ENCODE measurements around the gene FNDC10. TPM values are rescaled to one million over a fixed set of nuclear protein-coding genes. Genes with fewer than 3 reads are reported as not detected.

Gene FNDC10
- total RNA-seq, 4 donors from 2014 or later, result 1.5 to 4.6 (median 3.7) TPM

DNA sequence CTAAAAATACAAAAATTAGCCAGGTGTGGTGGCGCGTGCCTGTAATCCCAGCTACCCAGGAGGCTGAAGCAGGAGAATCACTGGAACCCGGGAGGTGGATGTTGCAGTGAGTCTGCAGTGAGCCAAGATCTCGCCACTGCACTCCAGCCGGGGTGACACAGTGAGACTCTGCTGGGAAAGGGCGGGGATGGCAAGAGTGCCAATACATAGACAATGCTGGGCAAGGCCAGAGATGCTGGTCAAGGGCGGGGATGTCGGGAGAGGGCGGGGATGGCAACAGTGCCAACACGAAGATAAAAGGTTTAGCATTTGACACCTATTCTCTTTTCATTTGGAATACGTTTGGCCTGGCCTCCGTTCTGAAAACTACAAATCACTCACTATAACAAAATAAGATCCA lies 36.2 kb downstream of the FNDC10 start:
- Histone ChIP-seq H3K27me3 (no peaks in the 10 kb centered on the region), H3K36me3 (peaks cover 0 to 38% (median 16%) of the 10 kb centered on the region in 4 donors), H3K4me3 (no peak overlapping the region), H3K4me1 (peaks cover 0 to 9% (median 2%) of the 10 kb centered on the region in 4 donors), H3K9me3 (no peaks in the 10 kb centered on the region), H3K27ac (no peak overlapping the region)
- whole genome bisulfite sequencing, 2 donors (ENCODE audit: low coverage in 1 of 2), result 84 to 88% methylated on average over 8 to 12 of the region's 12 CpGs
- in situ Hi-C loops (cut with MboI; ENCODE audit: low pct_ligation_motif_present in 1 of 4, low pct_unique_long_range_greater_than_20kb in 1 of 4, low sequenced_read_pairs in 3 of 4), result no loop called here
- TF ChIP-seq POLR2A (IDR thresholded peaks at IDR 0.05) (no peak), EP300 (IDR thresholded peaks at IDR 0.05; ENCODE audit: low read depth) (no peak), POLR2AphosphoS5 (IDR thresholded peaks at IDR 0.05) (no peak)
- TF ChIP-seq, protein P1, sequence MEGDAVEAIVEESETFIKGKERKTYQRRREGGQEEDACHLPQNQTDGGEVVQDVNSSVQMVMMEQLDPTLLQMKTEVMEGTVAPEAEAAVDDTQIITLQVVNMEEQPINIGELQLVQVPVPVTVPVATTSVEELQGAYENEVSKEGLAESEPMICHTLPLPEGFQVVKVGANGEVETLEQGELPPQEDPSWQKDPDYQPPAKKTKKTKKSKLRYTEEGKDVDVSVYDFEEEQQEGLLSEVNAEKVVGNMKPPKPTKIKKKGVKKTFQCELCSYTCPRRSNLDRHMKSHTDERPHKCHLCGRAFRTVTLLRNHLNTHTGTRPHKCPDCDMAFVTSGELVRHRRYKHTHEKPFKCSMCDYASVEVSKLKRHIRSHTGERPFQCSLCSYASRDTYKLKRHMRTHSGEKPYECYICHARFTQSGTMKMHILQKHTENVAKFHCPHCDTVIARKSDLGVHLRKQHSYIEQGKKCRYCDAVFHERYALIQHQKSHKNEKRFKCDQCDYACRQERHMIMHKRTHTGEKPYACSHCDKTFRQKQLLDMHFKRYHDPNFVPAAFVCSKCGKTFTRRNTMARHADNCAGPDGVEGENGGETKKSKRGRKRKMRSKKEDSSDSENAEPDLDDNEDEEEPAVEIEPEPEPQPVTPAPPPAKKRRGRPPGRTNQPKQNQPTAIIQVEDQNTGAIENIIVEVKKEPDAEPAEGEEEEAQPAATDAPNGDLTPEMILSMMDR (IDR thresholded peaks at IDR 0.05), result no peak
- no peak for DNase-seq
- intact Hi-C loops (cut with DNase I; ENCODE audit: low total_unique reads), result no loop called here

DNA sequence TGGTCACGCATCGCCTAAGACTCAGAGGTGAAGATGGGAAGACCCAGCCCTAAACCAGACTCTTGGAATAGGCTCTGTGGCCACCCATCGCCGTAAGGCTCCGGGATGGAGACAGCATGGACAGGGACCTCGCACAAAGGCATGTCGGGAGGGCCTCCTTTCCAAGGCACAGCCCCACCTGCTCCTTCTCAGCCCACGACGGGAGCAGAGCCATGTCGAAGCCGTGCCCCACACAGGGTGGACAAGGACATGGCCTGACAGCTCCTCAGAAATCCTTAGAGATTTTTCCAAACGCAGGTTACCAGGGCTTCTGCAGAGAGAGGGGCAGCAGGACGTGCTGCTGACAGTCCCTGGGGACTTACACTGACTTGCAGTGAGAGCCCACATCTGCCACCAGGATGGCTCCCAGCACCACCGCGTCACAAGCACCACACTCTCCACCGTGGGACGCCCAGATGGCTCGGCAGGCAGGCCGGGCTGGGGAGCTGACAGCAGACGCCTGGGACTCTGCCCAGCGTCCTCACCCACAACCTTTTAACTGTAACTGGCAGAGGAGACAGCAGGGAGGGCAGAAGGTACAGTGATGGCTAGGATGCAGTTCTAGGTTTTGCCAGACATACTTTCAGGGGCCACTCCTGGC lies 37.3 kb downstream of the FNDC10 start:
- in situ Hi-C loops (cut with MboI; ENCODE audit: low pct_ligation_motif_present in 1 of 4, low pct_unique_long_range_greater_than_20kb in 1 of 4, low sequenced_read_pairs in 3 of 4) (no loop called here), intact Hi-C loops (cut with DNase I; ENCODE audit: low total_unique reads) (no loop called here)
- Histone ChIP-seq H3K4me1 (no peaks in the 10 kb centered on the region), H3K36me3 (peaks cover 0 to 38% (median 16%) of the 10 kb centered on the region in 4 donors), H3K9me3 (no peaks in the 10 kb centered on the region), H3K4me3 (no peak overlapping the region), H3K27ac (no peak overlapping the region), H3K27me3 (no peaks in the 10 kb centered on the region)
- no peak for DNase-seq
- WGBS, 2 donors (ENCODE audit: low coverage in 1 of 2), result 92% methylated on average over 16 of the region's 21 CpGs; no CpG with 5 or more reads in 1 of the 2 donors
- TF ChIP-seq POLR2AphosphoS5 (IDR thresholded peaks at IDR 0.05) (no peak), POLR2A (IDR thresholded peaks at IDR 0.05) (no peak), EP300 (IDR thresholded peaks at IDR 0.05; ENCODE audit: low read depth) (no peak)
- TF ChIP-seq, protein P1 (IDR thresholded peaks at IDR 0.05), result no peak

DNA sequence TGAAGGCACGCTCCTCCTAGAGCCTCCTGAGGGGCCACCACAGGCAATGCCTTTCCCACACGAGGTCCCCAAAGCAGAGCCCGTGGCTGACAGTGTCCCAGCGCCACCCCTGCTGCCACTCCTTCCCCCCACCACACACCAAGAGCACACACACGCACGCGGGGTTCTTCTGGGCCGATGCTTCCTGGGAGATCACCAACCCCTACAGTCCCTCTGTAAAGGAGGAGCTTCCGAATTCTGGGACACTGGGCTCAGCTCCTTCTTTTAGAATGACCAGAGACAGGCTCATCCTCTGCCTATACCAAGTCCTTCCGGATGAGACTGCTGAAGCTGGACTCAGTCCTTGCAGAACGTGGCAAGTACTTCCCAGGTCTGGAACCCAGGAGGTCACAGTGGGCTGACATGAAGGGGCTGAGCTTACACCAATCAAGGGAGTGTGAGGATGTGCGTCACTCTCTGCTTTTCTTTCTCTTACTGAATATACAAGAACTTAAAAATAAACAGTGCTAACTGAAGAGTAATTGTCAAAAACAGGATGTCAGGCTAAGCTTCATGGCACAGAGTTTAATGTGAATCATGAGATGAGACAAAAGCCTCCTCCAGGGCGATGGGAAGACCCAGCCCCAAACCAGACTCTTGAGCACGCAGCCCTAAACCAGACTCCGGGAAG lies 38.0 kb downstream of the FNDC10 start:
- no peak for DNase-seq
- 91 to 100% methylated on average over 2 to 15 of the region's 15 CpGs for WGBS, 2 donors (ENCODE audit: low coverage in 1 of 2)
- Histone ChIP-seq H3K9me3 (no peaks in the 10 kb centered on the region), H3K4me1 (no peaks in the 10 kb centered on the region), H3K4me3 (no peak overlapping the region), H3K36me3 (peaks cover 0 to 38% (median 16%) of the 10 kb centered on the region in 4 donors), H3K27me3 (no peaks in the 10 kb centered on the region), H3K27ac (no peak overlapping the region)
- no peak for TF ChIP-seq POLR2A (IDR thresholded peaks at IDR 0.05)
- TF ChIP-seq, protein P1 (IDR thresholded peaks at IDR 0.05), result no peak
- TF ChIP-seq POLR2AphosphoS5 (IDR thresholded peaks at IDR 0.05), result no peak
- no peak for TF ChIP-seq EP300 (IDR thresholded peaks at IDR 0.05; ENCODE audit: low read depth)
- in situ Hi-C loops (cut with MboI; ENCODE audit: low pct_ligation_motif_present in 1 of 4, low pct_unique_long_range_greater_than_20kb in 1 of 4, low sequenced_read_pairs in 3 of 4) (no loop called here), intact Hi-C loops (cut with DNase I; ENCODE audit: low total_unique reads) (no loop called here)

DNA sequence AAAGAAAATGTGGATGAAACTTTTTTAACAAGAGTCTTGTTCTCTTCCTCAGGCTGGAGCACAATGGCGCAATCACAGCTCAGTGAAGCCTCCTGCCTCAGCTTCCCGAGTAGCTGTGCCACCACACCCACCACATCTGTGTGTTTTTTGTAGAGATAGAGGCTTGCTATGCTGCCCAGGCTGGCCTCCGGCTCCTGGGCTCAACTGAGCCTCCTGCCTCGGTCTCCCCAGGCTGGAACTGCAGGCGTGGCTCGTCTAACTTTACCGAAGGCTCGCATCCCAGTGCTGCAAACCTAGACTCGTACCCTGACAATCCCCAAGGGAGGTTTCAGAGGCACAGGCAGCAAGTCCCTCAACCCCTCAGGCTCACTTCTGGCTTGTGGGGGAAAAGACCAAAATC lies 39.8 kb downstream of the FNDC10 start:
- Histone ChIP-seq H3K36me3 (peaks cover 0 to 38% (median 14%) of the 10 kb centered on the region in 4 donors), H3K27ac (no peak overlapping the region), H3K9me3 (no peaks in the 10 kb centered on the region), H3K4me1 (no peaks in the 10 kb centered on the region), H3K27me3 (no peaks in the 10 kb centered on the region), H3K4me3 (no peak overlapping the region)
- intact Hi-C loops (cut with DNase I; ENCODE audit: low total_unique reads), result no loop called here
- TF ChIP-seq EP300 (IDR thresholded peaks at IDR 0.05; ENCODE audit: low read depth) (no peak), POLR2AphosphoS5 (IDR thresholded peaks at IDR 0.05) (no peak), POLR2A (IDR thresholded peaks at IDR 0.05) (no peak)
- TF ChIP-seq, protein P1 (IDR thresholded peaks at IDR 0.05), result no peak
- 83% methylated on average over 9 of the region's 9 CpGs; no CpG with 5 or more reads in 1 of the 2 donors for WGBS, 2 donors (ENCODE audit: low coverage in 1 of 2)
- no peak for DNase-seq
- in situ Hi-C loops (cut with MboI; ENCODE audit: low pct_ligation_motif_present in 1 of 4, low pct_unique_long_range_greater_than_20kb in 1 of 4, low sequenced_read_pairs in 3 of 4), result no loop called here
